GM18858 (cell line): Measurements from ENCODE around the gene APOBEC3F.
"Not testable (repeated sequence)": the region's sequence is repeated elsewhere in the genome, so short reads cannot be mapped to it uniquely, and the experiment has no call there.

ENCODE experiments used
- ATAC-seq: cut with Tn5 transposase; IDR thresholded peaks from one replicate; pipeline ENCODE4 v1.9.1; 2021; ENCODE audit not compliant: unreplicated experiment

APOBEC3F gene

DNA sequence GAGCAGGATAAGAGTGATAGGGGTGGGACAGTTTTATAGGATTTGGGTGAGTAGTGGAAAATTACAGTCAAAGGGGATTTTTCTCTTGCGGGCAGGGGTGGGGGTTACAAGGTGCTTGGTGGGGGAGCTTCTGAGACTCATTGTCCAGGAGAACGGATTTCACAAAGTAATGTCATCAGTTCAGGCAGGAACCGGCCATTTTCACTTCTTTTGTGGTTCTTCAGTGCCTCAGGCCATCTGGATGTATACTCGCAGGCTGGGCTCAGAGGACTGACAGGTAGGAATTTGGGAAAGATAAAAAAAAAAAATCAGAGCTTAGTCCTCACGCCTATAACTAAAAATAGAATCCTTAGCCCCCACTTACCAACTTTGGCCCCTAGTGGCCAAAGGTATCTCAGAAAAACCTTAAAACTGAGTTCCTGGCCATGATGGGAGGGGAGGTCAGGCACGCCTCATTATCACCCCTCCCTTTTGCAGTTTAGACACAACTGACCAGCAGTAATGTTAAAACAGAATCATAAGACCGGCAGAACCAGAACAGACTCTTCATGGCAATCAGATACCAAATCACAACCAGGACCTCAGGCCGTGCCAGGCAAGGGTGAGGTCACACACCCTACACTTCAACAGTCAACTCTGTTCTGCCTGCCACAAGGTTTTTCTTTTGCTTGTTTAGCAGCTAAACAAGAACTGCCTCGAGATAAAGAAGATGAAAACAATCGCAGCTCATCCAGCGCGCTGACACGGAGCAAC is 27.5 kb downstream of the APOBEC3F start:
- ATAC-seq, result no peak

DNA sequence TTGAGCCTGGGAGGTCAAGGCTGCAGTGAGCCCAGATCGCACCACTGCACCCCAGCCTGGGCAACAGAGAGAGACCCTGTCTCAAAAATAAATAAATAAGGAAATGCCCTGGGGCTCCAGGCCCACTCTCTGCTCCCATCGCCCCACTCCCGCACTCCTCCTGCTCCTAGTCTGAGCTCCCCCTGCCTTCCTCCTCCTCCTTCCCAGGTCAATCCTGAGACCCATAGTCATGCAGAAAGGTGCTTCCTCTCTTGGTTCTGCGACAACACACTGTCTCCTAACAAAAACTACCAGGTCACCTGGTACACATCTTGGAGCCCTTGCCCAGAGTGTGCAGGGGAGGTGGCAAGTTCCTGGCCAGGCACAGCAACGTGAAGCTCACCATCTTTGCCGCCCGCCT is 29.5 kb downstream of the APOBEC3F start:
- no peak for ATAC-seq

DNA sequence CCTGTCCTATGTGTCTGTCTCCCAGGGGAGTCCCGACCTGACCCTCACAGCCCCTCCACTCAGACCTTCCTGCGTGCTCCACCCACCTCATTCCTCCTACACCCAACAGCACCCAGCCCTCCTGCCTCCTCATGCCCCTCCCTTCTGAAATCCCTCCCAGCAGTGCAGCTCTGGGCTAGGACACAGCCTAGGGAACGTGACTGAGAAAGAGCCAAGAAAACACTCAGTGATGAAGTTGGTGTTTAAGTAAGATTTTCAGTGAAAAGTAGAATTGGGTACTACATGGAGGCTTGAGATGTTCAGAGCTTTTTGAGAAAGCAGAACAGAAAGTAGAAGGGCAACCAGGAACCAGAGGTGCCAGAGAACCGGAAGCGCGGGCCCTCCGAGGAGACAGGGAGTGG is 31.9 kb downstream of the APOBEC3F start:
- not testable (repeated sequence) for ATAC-seq

DNA sequence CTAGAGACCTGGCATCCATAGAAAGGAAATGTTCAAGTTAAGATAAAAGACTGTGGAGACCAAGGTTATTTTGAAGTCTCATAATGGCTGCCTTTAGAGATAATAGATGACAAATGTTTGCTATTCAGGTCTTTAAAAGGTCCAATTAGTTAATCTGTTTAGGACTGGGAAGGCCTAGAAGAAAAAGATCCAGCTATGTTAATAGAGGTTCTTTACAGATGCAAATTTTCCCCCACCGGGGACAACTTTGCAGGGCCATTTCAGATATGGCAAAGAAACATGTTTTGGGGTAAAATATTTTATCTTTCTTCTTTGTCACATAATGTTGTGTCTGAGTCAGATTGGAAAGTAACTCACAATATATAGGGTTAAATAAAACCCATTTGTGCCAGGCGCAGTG is 33.3 kb downstream of the APOBEC3F start:
- ATAC-seq, result no peak

DNA sequence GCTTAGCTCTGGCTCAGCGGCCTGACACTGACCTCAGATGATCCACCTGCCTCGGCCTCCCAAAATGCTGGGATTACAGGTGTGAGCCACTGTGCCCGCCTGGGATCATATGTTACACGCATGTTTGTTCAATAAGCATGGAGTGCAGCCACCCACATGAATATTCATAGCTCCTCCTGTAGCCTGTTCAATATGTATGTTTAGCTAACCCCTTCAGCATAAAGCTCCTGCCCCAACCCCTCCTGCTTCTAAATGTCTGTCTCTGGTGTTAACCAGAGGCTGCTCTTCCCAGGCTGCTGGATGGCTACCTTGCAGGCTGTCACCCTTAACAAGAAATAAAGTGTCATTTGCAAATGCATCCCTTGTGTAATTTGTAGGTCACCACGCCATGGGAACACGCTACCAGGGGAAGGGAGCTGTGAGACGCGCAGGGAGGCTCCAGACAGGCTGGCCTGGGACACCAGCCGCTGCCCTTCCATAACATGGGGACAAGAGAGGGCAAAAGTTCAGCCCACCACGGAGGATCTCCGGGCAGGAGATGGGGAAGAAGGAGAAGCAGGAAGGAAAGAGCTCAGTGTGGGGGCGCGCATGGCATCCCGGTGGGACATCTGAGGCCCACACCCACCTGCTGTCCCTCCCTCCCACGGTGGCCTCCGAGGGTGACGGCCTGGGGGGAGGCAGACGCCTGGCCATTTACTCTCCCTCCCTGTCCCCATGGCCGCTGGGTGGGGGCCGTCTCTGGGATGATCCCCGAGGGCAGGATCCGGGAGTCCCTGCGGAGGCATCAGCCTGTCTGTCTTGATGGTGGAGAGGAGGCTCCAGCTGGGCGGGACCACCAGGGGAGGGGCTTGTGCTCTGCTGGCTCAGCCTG is 35.7 kb downstream of the APOBEC3F start:
- not testable (repeated sequence) for ATAC-seq

DNA sequence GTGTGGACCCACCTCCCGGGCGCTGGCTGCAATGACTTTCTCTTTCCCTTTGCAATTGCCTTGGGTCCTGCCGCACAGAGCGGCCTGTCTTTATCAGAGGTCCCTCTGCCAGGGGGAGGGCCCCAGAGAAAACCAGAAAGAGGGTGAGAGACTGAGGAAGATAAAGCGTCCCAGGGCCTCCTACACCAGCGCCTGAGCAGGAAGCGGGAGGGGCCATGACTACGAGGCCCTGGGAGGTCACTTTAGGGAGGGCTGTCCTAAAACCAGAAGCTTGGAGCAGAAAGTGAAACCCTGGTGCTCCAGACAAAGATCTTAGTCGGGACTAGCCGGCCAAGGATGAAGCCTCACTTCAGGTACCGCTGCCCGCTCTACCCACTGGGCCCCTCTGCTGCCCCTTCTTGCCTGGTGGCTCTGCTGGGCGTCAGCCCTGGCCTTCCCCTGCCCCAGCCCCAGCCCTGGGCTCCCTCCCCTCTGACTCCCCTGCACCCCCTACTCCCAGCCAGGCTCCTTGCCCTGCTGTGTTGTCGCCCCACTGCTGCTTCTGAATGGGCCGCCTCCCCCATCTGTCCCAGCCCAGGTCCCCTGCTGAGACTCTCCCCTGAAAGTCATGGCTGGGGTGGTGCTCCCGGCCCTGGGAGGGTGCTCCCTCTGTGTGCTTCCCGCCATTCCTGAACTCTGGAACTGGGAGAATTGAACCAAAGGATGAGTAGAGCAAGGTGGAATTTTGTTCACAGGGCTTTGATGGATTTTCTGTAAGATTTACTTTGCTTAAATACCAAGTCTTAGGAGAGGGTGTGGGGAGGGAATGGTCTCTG is 36.6 kb downstream of the APOBEC3F start, which contains the start of gene APOBEC3G:
Gene APOBEC3G (plus strand): TSS at position 250 of the 815 bp plus-strand sequence. CDS start 87 bp downstream, at position 337.
- peak; percentile 45 for ATAC-seq

DNA sequence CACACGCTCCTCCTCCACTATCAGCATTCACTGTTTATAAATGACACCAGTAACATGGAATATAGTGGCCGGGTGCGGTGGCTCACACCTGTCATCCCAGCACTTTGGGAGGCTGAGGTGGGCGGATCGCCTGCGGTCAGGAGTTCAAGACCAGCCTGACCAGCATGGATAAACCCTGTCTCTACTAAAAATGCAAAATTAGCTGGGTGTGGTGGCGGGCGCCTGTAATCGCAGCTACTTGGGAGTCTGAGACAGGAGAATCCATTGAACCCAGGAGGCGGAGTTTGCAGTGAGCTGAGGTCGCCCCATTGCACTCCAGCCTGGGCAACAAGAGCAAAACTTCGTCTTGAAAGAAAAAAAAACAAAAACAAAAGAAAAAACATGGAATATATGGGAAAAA is 37.2 kb downstream of the APOBEC3F start:
- not testable (repeated sequence) for ATAC-seq

DNA sequence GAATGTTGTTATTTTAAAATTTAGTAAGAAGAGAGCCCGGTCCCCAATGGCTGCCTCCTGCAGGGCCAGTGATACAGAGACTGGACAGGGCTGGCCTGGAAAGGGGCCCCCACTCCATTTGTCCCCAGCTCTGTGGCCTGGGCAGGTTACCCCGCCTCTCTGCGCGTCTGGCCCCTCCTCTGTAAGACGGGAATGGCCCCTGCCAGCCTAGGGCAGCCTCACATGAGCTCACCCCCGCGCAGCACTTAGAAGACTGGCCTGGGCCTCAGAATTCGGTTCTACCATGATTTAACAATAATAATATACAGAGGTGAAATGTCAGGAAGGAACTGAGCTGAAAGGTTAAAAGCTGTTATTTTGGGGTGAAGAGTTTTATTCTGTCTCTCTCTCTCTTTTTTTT is 37.7 kb downstream of the APOBEC3F start:
- no peak for ATAC-seq

DNA sequence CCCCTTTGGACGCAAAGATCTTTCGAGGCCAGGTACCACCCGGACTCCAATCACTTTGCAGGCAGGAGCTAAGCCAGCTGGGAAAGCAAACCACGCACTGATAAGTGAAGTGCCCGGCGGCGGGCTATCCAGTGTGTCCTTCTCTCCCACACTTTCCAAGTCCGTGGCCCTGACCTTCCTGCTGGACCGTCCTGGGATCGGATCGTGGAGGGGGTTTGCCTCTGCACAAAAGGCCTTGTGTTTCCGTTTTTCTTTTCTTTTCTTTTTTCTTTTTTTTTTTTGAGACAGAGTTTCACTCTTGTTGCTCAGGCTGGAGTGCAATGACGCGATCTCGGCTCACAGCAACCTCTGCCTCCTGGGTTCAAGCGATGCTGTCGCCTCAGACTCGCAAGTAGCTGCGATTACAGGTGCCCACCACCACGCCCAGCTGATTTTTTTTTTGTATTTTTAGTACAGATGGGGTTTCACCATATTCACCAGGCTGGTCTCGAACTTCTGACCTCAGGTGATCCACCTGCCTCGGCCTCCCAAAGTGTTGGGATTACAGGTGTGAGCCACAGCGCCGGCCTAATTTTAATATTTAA is 38.5 kb downstream of the APOBEC3F start:
- not testable (repeated sequence) for ATAC-seq

DNA sequence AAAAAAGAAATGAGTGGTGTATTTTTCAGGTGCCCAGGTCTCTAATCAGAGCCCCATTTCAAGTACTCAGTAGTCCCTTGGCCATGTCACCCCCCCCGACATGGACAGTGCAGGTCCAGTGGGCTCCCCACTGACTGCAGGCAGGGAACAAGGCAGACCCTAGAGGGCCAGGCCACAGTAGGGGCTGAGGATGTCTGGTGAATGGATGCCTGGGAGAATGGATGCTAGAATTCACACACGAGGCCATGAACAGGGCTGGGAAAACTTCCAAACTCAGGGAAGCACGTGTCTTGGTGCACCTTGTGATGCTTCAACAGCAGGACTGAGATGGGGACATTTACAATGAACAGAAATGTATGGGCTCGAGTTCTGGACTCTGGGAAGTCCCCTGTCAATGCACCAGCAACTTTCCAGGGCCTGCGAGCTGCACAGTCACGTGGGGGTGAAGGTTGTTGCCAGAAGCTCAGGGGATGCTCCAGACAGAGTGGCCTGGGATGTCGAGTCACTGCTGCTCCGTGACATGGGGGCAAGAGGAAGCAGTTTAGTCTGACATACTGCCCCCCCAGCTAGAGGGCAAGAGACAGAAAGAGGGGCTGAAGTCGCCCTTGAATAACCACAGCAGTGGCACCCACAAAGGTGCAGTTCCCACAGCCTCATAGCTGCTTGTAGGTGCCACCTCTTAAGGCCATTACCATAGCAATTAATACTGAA is 39.5 kb downstream of the APOBEC3F start:
- ATAC-seq, result no peak

DNA sequence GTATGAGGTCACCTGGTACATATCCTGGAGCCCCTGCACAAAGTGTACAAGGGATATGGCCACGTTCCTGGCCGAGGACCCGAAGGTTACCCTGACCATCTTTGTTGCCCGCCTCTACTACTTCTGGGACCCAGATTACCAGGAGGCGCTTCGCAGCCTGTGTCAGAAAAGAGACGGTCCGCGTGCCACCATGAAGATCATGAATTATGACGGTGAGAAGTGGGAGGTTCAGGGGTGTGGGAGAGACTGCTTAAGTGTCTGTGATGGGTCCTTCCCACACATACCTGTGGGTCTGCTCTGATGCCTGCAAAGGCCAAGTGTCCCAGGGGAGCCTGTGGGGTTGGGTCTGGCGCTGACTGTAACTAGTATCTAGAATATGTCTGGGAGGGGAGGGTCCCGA is 40.4 kb downstream of the APOBEC3F start:
- ATAC-seq, result no peak

DNA sequence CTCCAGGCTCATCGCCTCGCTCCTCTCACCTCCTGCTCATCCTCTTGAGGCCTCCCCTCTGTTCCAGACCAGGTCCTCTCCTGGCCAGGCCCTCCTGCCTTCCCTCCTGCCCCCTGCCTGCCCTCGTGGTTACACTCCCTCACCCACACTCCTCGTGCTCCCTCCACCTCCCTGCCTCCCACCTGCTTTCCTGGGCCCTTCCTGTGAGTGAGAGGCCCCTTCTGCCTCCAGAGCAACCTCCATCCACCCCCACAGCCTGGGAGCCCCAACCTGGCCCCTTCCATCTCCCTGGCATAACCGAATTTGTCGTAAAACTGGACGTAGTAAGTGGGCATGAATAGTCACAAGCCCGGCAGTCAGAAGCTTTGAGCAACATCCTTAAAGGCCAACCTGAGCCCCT is 40.9 kb downstream of the APOBEC3F start:
- no peak for ATAC-seq

DNA sequence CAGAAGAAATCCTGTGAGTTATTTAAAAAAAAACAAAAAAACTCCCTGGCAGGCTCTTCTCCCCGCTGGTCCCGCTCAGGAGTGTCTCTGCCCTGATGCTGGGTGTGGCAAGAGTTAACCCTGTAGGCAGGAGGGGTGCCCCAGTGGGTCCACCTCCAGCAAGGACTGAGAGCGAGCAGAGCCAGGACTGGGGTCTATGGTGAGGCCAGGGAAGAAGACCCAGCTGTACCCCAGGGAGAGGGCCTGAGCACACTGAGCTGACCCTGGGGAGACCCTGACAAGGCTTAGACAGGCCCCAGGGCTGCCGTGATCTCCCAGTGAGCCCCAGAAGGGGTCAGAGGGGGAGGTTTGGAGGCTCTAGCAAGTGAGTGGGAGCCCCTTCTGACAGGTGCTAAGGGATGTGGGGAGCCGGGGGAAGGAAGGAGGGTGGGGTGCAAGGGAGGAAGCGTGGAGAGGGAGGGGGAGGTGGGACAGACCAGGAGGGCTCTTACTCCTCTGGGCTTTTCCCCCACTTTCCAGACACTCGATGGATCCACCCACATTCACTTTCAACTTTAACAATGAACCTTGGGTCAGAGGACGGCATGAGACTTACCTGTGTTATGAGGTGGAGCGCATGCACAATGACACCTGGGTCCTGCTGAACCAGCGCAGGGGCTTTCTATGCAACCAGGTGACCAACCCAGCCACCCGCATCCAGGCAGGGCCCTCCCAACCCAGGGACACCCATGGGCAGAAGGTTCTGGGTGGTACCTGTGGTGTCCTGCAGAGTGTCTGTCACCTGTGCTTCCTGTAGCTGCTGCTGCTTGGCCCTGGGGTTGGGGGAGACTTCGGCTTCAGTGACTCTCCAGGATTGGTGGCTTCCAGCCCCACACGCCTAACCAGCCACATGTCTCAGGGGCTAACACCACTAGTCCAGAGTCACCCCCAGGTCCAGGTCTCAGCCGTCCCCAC is 42.8 kb downstream of the APOBEC3F start:
- ATAC-seq, result no peak

DNA sequence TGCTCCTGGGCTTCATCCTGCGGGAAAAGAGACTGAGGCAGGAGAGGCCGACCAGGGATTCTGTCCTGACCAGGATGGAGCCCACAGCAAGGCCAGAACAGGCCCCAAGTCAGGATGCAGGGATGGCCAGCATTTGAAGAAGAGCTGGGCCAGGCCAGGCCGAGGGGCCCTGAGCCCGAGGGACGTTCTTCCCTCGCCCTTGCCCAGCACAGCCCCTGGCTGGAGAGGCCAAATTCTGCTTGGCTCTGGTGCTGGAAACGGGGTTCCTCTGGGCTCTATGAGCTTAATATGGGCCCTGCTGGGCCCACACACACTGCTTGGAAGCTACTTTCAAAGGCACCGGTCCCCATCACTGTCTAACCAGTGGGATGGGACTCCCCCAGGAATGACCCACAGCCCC is 44.0 kb downstream of the APOBEC3F start:
- ATAC-seq, result no peak

DNA sequence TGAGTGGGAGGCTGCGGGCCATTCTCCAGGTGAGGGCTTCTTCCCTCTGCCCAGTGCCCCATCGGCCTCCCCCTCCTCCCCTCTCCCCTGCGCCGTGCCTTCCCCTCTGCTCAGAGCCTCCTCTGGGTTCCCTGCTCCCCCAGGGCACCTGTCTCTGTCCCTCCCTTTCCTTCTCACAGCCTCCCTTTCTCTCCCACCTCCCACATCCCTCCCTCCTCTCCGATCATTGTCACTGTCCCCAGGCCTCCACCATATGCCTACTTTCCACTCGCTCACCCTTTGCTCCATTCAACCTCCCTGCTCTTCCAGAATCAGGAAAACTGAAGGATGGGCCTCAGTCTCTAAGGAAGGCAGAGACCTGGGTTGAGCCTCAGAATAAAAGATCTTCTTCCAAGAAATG is 46.4 kb downstream of the APOBEC3F start:
- ATAC-seq, result no peak

DNA sequence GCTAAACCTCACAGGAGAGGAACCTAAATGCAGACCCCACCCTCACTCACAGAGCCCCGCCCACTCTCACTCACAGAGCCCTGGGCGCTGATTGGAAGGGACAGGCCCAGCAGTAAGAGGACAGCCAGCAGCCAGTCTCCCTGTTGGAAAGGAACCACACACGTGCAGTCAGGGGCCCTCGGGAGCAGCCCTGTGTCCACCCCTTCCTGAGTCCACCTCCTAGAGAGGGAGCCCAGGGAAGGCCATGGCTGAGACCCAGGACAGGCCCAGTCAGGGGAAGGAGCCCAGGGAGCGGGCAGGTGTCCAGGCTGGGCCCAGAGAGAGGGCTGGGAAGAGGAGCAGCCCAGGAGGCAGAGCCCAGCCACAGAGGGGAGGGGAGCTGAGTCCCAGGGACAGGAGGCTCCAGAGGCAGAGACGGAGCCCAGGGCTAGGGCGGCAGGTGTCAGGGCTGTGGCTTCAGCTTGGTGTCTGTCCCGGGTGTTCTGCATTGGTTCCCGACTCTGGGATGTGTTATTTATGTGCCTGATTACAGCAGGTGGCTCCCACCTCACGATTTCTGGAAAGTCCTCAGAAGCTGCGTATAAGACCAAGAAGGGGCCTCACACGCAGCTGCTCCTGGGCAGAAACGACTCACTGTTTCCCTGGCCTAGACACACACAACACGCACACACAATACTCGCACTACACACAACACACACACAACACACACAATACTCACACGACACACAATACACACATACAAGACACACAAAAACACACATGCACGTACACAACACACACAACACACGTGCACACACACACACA is 47.4 kb downstream of the APOBEC3F start:
- ATAC-seq, result no peak

DNA sequence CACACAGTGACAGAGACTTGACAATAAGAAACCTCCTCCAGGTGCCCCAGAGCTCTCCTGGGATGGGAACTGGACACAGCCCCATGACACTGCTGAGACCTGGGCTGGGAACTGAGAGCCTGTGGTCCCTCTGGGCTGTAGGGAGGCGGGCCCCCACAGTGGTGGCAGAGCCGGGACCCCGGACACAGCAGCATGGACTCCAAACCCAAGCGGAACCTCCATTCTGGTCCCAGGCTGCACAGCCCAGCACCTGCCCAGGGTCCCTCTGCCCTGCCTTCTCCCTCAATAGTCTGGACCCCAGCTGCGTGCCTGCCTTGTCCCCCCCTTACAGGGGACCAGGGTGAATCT is 48.0 kb downstream of the APOBEC3F start:
- ATAC-seq, result no peak

DNA sequence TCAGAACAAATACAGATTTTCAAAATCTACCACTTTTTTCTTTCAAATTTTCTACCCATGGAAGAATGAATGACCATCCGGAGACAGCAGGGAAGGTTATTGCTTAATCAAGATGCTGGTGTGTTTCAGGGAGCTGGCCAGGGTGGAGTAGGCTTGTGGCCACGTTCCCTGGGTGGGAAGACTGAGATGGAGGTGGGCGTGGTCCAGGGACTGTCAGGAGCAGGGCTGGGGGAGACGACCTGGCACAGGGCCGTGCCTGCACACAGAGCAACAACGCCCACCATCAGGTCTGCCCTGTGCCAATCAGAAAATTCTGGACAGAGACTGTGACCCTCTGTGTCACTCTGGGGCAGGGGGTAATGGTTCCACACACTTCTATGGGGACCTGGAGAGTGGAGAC is 49.3 kb downstream of the APOBEC3F start:
- no peak for ATAC-seq
